ENCODE data around the gene COLEC12. TPM values are rescaled to one million over a fixed set of nuclear protein-coding genes. Genes with fewer than 3 reads are reported as not detected.

Gene COLEC12
- total RNA-seq, 1 experiment from 2014 or later: not detected

DNA sequence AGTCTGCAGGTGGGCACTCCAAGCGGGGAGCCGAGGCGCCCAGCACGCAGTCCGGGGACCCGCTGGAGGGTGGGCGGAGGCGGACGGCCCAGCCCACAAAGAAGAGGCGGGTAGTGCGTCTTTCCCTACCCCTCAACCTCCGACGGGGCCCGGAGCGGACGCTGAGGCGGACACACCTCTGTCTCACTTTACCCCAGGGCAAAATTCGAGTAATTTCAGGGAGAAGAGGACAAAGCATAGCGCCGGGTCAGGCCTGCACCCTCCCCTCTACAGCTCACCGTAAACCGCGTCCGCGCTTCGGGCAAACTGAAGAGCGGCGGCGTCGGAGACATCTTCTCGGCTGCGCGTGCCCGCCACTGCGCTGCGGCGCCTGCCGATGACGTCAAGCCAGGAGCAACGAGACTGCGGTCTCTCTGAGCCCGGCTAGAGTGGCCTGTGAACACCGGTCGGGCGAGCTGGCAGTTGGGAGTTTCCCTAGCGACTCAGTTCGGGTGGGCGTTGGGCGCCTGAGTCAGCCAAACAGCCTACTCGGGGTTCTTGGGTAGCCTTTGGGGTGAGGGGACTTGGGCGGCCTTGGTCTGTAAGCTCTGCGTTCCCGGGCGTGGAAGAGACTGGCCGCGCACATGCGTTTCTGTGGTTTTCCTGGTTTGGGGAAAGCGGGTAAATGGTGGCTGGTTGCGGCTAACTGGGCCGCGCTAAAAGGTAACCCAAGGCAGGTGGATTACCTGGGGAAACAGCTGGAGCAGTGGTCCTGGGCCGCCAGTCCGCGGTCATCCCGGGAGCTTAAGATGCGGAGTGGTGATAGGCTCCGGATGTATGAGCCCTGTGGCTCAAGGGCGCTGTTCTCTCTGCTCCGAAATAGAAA, 232.6 kb downstream of the COLEC12 start, which contains the start of gene THOC1 (continued):
- TF ChIP-seq EGR1 (IDR thresholded peaks at IDR 0.05; ENCODE audit: low read depth): peak; percentile 43
- no peak for TF ChIP-seq JUND (IDR thresholded peaks at IDR 0.05)
- peak; percentile 63 for TF ChIP-seq TCF7L2 (IDR thresholded peaks at IDR 0.05; ENCODE audit: borderline replicate concordance, extremely low read depth, insufficient read depth, insufficient read length)
- TF ChIP-seq RAD21 (IDR thresholded peaks at IDR 0.05; ENCODE audit: low read depth): no peak
- TF ChIP-seq POLR2AphosphoS5 (IDR thresholded peaks at IDR 0.05; ENCODE audit: low read depth, low read length): peak; percentile 79

DNA sequence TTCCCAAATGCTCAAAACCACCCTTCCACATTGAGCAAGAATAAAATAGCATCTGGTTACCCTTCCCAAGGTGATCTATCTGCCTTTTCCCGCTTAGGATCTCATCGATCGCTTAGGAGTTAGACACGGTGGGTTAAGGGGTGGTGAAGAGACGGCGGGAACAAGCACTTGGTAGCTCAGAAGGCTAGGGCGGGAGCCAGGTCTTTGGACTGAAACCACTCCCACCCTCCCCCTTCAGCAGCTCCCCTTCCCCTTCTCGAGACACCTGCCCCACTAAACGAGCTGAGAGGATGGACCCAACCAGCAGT, 233.2 kb downstream of the COLEC12 start:
- Histone ChIP-seq H3K9me2 (ENCODE audit: insufficient read depth) (no peaks in the 10 kb centered on the region), H3K4me3 (replicated peaks in 1 of 2; ENCODE audit: low read depth in 1 of 2, low read length in 2 of 2) (peak overlapping the region; percentile 75 to 78), H3K27ac (ENCODE audit: low read depth, low read length) (peak overlapping the region; percentile 71; the same call in 1 of the 2 replicates), H3K36me3 (ENCODE audit: control insufficient read depth in 1 of 2, insufficient read depth in 2 of 2, low read length in 2 of 2) (peaks cover 3 to 6% of the 10 kb centered on the region in 2 experiments; a peak in 2 of 4 replicates), H3K4me1 (ENCODE audit: control insufficient read depth in 1 of 2, insufficient read depth in 2 of 2, low read length in 2 of 2) (peaks cover 0 to 3% of the 10 kb centered on the region in 2 experiments; a peak in 1 of 4 replicates), H3K79me2 (ENCODE audit: insufficient read depth, low read length) (peaks cover 30% of the 10 kb centered on the region), H2AFZ (ENCODE audit: low read depth, low read length, poor library complexity, severe bottlenecking) (no peak overlapping the region), H3K27me3 (ENCODE audit: insufficient read depth, low read length) (no peaks in the 10 kb centered on the region), H4K20me1 (ENCODE audit: insufficient read depth) (no peaks in the 10 kb centered on the region), H3K9me3 (ENCODE audit: control insufficient read depth in 1 of 2, insufficient read depth in 1 of 2, low read depth in 1 of 2, low read length in 2 of 2) (no peaks in the 10 kb centered on the region), H3K4me2 (ENCODE audit: low read length) (peak overlapping the region; percentile 70), H3K9ac (ENCODE audit: low read length) (peak overlapping the region; percentile 93)
- DNase-seq (ENCODE audit: low read depth, low spot score): no peak
- TF ChIP-seq, protein P1, sequence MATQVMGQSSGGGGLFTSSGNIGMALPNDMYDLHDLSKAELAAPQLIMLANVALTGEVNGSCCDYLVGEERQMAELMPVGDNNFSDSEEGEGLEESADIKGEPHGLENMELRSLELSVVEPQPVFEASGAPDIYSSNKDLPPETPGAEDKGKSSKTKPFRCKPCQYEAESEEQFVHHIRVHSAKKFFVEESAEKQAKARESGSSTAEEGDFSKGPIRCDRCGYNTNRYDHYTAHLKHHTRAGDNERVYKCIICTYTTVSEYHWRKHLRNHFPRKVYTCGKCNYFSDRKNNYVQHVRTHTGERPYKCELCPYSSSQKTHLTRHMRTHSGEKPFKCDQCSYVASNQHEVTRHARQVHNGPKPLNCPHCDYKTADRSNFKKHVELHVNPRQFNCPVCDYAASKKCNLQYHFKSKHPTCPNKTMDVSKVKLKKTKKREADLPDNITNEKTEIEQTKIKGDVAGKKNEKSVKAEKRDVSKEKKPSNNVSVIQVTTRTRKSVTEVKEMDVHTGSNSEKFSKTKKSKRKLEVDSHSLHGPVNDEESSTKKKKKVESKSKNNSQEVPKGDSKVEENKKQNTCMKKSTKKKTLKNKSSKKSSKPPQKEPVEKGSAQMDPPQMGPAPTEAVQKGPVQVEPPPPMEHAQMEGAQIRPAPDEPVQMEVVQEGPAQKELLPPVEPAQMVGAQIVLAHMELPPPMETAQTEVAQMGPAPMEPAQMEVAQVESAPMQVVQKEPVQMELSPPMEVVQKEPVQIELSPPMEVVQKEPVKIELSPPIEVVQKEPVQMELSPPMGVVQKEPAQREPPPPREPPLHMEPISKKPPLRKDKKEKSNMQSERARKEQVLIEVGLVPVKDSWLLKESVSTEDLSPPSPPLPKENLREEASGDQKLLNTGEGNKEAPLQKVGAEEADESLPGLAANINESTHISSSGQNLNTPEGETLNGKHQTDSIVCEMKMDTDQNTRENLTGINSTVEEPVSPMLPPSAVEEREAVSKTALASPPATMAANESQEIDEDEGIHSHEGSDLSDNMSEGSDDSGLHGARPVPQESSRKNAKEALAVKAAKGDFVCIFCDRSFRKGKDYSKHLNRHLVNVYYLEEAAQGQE (IDR thresholded peaks at IDR 0.05; ENCODE audit: low read depth): no peak
- TF ChIP-seq EGR1 (IDR thresholded peaks at IDR 0.05; ENCODE audit: low read depth) (no peak), YY1 (IDR thresholded peaks at IDR 0.05; ENCODE audit: extremely low read depth, insufficient replicate concordance, low read depth, low read length) (no peak), EZH2 (IDR thresholded peaks at IDR 0.05) (no peak), RAD21 (IDR thresholded peaks at IDR 0.05; ENCODE audit: low read depth) (no peak), ZFX (IDR thresholded peaks at IDR 0.05) (no peak), POLR2AphosphoS5 (IDR thresholded peaks at IDR 0.05; ENCODE audit: low read depth, low read length) (no peak)
- no TSS peak for BruUV-seq (replicated peaks)
- CTCF ChIA-PET: interaction anchor here (0.8 kb wide), 1 partner anchor 208 kb away, joined by 3 read pairs; no protein-coding TSS in a partner anchor
- RAD21 ChIA-PET (ENCODE audit: low non-redundant PET in 1 of 2, low total read pairs in 2 of 2, uncharacterized antibody in 2 of 2, unreplicated experiment in 2 of 2): no interaction called here
- intact Hi-C loops (cut with micrococcal nuclease): loop anchor here (5.0 kb wide), 1 partner anchor 155 kb away; no protein-coding TSS in a partner anchor
- peak; percentile 59 for ATAC-seq
- POLR2A ChIA-PET: no interaction called here

Other genes starting within 250 kb of the COLEC12 start
- 26.0 TPM for gene THOC1, start 232.7 kb downstream of the COLEC12 start, total RNA-seq (2021; ENCODE audit: unreplicated experiment)
- not detected for gene CETN1, start 79.7 kb upstream of the COLEC12 start, total RNA-seq (2021; ENCODE audit: unreplicated experiment)
- 0.91 TPM for gene CLUL1, start 96.3 kb upstream of the COLEC12 start, total RNA-seq (2021; ENCODE audit: unreplicated experiment)
- 245 TPM for gene TYMS, start 157.0 kb upstream of the COLEC12 start, total RNA-seq (2021; ENCODE audit: unreplicated experiment)
- gene ENOSF1, start 211.9 kb upstream of the COLEC12 start, total RNA-seq (2021; ENCODE audit: unreplicated experiment): 90.0 TPM

Data from HCT116 (cell line).